Adrenal gland (tissue), 5 donors: Measurements from ENCODE around the gene RPS6KA2.

Experiments
- POLR2A ChIP-seq, 2 donors: fragments of 450-650 bp; IDR thresholded peaks; one replicate each; pipeline ENCODE4 v1.6.1; 2017; ENCODE audit warnings: antibody characterized with exemption in 2 of 2, mild to moderate bottlenecking in 2 of 2, moderate library complexity in 1 of 2
- TF ChIP-seq, protein P1 (sequence below), 6 experiments: fragments of 450-650 bp in 4 of 6; fragments of 200-600 bp in 2 of 6; sonication (generic) in 1 of 6; IDR thresholded peaks; 1 replicate in 5 of 6; 2 replicates in 1 of 6; pipeline versions ENCODE4 v1.5.1 to v1.8.0; 2016 to 2021; ENCODE audit warnings: antibody characterized with exemption in 6 of 6, mild to moderate bottlenecking in 2 of 6, moderate library complexity in 1 of 6
- donor health status: DM: no; HTN: no; CAD: no.

DNA sequence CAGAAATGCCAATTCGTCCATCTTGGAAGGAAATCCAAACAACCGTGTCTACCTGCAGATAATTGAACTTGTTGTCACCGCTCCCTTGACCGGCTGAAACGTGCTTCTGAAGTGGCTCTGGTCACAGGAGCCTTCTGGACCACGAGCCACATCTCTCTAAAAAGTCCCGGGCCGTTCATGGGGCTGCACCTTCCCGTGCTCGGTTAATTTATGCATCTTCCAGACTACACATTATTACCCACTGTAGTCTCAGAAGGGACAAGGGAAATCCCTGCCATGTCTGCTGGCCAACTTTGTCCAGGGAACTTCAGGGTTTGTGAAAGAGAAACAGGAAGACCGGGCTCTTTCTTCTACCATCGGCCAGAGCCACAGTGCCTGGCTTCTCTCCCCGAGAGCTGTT is 180.9 kb downstream of the RPS6KA2 start:
- TF ChIP-seq, protein P1, sequence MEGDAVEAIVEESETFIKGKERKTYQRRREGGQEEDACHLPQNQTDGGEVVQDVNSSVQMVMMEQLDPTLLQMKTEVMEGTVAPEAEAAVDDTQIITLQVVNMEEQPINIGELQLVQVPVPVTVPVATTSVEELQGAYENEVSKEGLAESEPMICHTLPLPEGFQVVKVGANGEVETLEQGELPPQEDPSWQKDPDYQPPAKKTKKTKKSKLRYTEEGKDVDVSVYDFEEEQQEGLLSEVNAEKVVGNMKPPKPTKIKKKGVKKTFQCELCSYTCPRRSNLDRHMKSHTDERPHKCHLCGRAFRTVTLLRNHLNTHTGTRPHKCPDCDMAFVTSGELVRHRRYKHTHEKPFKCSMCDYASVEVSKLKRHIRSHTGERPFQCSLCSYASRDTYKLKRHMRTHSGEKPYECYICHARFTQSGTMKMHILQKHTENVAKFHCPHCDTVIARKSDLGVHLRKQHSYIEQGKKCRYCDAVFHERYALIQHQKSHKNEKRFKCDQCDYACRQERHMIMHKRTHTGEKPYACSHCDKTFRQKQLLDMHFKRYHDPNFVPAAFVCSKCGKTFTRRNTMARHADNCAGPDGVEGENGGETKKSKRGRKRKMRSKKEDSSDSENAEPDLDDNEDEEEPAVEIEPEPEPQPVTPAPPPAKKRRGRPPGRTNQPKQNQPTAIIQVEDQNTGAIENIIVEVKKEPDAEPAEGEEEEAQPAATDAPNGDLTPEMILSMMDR (IDR thresholded peaks at IDR 0.05), result no peak
- no peak for TF ChIP-seq POLR2A (IDR thresholded peaks at IDR 0.05)
